Fibroblast of peridontal ligament (primary cell): ENCODE measurements around the gene IMMP2L.

Experiments
- DNase-seq: peaks from one replicate; pipeline ENCODE4 v3.0.0-alpha.2; 2010; ENCODE audit errors: extremely low read depth

IMMP2L gene

GRCh38 chr7:111103136-111103535, 459.2 kb downstream of the IMMP2L start:
- no peak for DNase-seq

GRCh38 chr7:111101856-111102646, 460.2 kb downstream of the IMMP2L start:
- DNase-seq = no peak

- no peak for DNase-seq
These were observed 463.4 kb downstream of the IMMP2L start for GRCh38 chr7:111098926-111099250.

GRCh38 chr7:111098011-111098925, 464.0 kb downstream of the IMMP2L start:
- no peak for DNase-seq

- no peak for DNase-seq
These were observed 465.3 kb downstream of the IMMP2L start for GRCh38 chr7:111096997-111097396.

GRCh38 chr7:111094419-111094818, 467.9 kb downstream of the IMMP2L start:
- DNase-seq = no peak

GRCh38 chr7:111093496-111093895, 468.8 kb downstream of the IMMP2L start:
- no peak for DNase-seq

- DNase-seq = no peak
These were observed 469.7 kb downstream of the IMMP2L start for GRCh38 chr7:111092406-111093236.

- DNase-seq = no peak
These were observed 470.5 kb downstream of the IMMP2L start for GRCh38 chr7:111091593-111092358.

GRCh38 chr7:111090846-111091245, 471.4 kb downstream of the IMMP2L start, which contains the start of gene LRRN3:
Gene LRRN3 (plus strand): TSS chr7:111091127. CDS start chr7:111122773, 31,646 bp downstream.
- peak; percentile 56 for DNase-seq

- DNase-seq = peak; percentile 77
These were observed 472.4 kb downstream of the IMMP2L start for GRCh38 chr7:111089822-111090426.

- no peak for DNase-seq
These were observed 474.0 kb downstream of the IMMP2L start for GRCh38 chr7:111088328-111088727.

GRCh38 chr7:111086532-111086931, 475.8 kb downstream of the IMMP2L start:
- DNase-seq = no peak

- no peak for DNase-seq
These were observed 476.9 kb downstream of the IMMP2L start for GRCh38 chr7:111085356-111085755.

GRCh38 chr7:111083413-111083812, 478.9 kb downstream of the IMMP2L start:
- DNase-seq = peak; percentile 54

GRCh38 chr7:111082351-111082750, 479.9 kb downstream of the IMMP2L start:
- peak; percentile 52 for DNase-seq

- DNase-seq = no peak
These were observed 480.6 kb downstream of the IMMP2L start for GRCh38 chr7:111081546-111082267.

GRCh38 chr7:111080495-111081105, 481.7 kb downstream of the IMMP2L start:
- no peak for DNase-seq

GRCh38 chr7:111077001-111077400, 485.3 kb downstream of the IMMP2L start:
- DNase-seq = no peak

GRCh38 chr7:111076205-111076604, 486.1 kb downstream of the IMMP2L start:
- DNase-seq = no peak
